GM23248 (cell line): ENCODE results near the gene PPP1R27. TPM values are rescaled to one million over a fixed set of nuclear protein-coding genes. Genes with fewer than 3 reads are reported as not detected.

Experiments
- DNase-seq: peaks from one replicate; pipeline ENCODE4 v3.0.0-alpha.2; 2015
- H2AFZ ChIP-seq: fragments of 200-600 bp; sonication (generic); 2 replicates; pipeline ENCODE4 v1.6.1; 2016; ENCODE audit warnings: antibody characterized with exemption
- H3F3A ChIP-seq: fragments of 200-600 bp; sonication (generic); 2 replicates; pipeline ENCODE4 v1.6.1; 2016; ENCODE audit warnings: mild to moderate bottlenecking, antibody characterized with exemption, mixed run types; ENCODE audit not compliant: insufficient read depth
- H3K27ac ChIP-seq: fragments of 200-600 bp; sonication (generic); 2 replicates; pipeline ENCODE4 v1.5.1; 2016; ENCODE audit warnings: mild to moderate bottlenecking
- H3K27me3 ChIP-seq: fragments of 200-600 bp; sonication (generic); replicated peaks from 2 replicates; pipeline ENCODE4 v1.6.1; 2016; ENCODE audit warnings: mild to moderate bottlenecking; ENCODE audit not compliant: insufficient read depth
- H3K36me3 ChIP-seq: fragments of 200-600 bp; sonication (generic); 2 replicates; pipeline ENCODE4 v1.6.1; 2016; ENCODE audit warnings: low read depth, mild to moderate bottlenecking
- H3K4me1 ChIP-seq: fragments of 200-600 bp; sonication (generic); 2 replicates; pipeline ENCODE4 v1.6.1; 2016; ENCODE audit warnings: mild to moderate bottlenecking; ENCODE audit not compliant: insufficient read depth
- H3K4me2 ChIP-seq: fragments of 200-600 bp; sonication (generic); one replicate; pipeline ENCODE4 v1.6.1; 2016; ENCODE audit warnings: mild to moderate bottlenecking; ENCODE audit not compliant: unreplicated experiment
- H3K4me3 ChIP-seq: fragments of 200-600 bp; sonication (generic); 2 replicates; pipeline ENCODE4 v1.5.1; 2016; ENCODE audit warnings: mild to moderate bottlenecking
- H3K79me2 ChIP-seq: fragments of 200-600 bp; sonication (generic); 2 replicates; pipeline ENCODE4 v1.6.1; 2016; ENCODE audit warnings: mild to moderate bottlenecking; ENCODE audit not compliant: insufficient read depth
- H3K9ac ChIP-seq: fragments of 200-600 bp; sonication (generic); 2 replicates; pipeline ENCODE4 v1.6.1; 2016; ENCODE audit warnings: mild to moderate bottlenecking
- H3K9me2 ChIP-seq: fragments of 200-600 bp; sonication (generic); 2 replicates; pipeline ENCODE4 v1.6.1; 2016; ENCODE audit warnings: mixed run types, mild to moderate bottlenecking, moderate library complexity; ENCODE audit not compliant: insufficient read depth
- H3K9me3 ChIP-seq: fragments of 200-600 bp; sonication (generic); one replicate; pipeline ENCODE4 v1.6.1; 2017; ENCODE audit warnings: low read depth
- H4K20me1 ChIP-seq: fragments of 200-600 bp; sonication (generic); 2 replicates; pipeline ENCODE4 v1.6.0; 2016; ENCODE audit not compliant: insufficient read depth
- EZH2 ChIP-seq: fragments of 200-600 bp; sonication (generic); IDR thresholded peaks from 2 replicates; pipeline ENCODE4 v1.6.1; 2018; ENCODE audit warnings: antibody characterized with exemption, mild to moderate bottlenecking; ENCODE audit not compliant: insufficient read depth, poor library complexity, severe bottlenecking
- EZH2phosphoT487 ChIP-seq: fragments of 200-600 bp; sonication (generic); IDR thresholded peaks from 2 replicates; pipeline ENCODE4 v1.6.1; 2018; ENCODE audit warnings: antibody characterized with exemption, moderate library complexity, mild to moderate bottlenecking, low read depth; ENCODE audit not compliant: insufficient read depth
- WGBS, 2 experiments: methylation state at CpG; one replicate each; pipeline ENCODE4 v1.1.6; 2015 to 2017; ENCODE audit warnings: low lambda C conversion rate in 2 of 2, low coverage in 1 of 2; ENCODE audit errors: missing lambda C conversion rate in 2 of 2; 5-methylcytosine and 5-hydroxymethylcytosine counted together
- in situ Hi-C: fragments of 300-500 bp; cut with MboI; formaldehyde crosslinking; loops from 2 replicates; pipeline ENCODE4 v1.15.0; 2020
- polyA plus RNA-seq: library from polyadenylated mRNA; unstranded; fragments of >200 nt; fragmentation: Nextera tagmentation; extraction: Ambion mirVana; gene quantifications from 2 replicates; pipeline ENCODE4 v1.2.1, GENCODE V29; 2016
- total RNA-seq: library from RNA; depleted of rRNA; stranded (reverse); fragments of >200 nt; shearing (Covaris generic); gene quantifications from 2 replicates; pipeline ENCODE4 v1.2.3, GENCODE V29; 2014

Gene PPP1R27
- total and polyA plus RNA-seq, 2 experiments from 2014 or later: not detected

DNA sequence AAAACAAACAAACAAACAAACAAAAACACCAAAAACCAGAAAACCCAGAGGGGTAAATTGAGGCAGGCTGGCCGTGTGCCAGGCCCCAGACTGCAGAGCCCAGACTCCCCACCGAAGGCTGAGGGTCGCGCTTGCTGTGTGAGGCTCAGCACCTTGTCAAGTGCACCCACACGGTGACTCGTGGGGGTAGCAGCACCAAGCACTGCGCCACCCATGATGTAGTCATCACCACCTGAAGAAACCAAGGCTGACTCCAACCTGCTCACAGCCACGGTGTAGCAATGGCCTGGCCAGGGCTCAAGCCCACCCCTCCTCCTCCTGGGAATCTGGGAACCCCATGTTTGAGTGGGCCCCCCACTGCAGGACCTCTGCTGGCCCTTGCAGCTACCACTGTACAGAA is 13.7 kb downstream of the PPP1R27 start:
- 72 to 74% methylated on average over 8 of the region's 8 CpGs for WGBS, 2 experiments
- H3K9me2 ChIP-seq: no peaks in the 10 kb centered on the region
- H3K27ac ChIP-seq: no peak overlapping the region
- no peak overlapping the region for H3K4me3 ChIP-seq
- no peak for DNase-seq
- no peak overlapping the region for H2AFZ ChIP-seq
- H3K9ac ChIP-seq: no peak overlapping the region
- H3K27me3 ChIP-seq: no peaks in the 10 kb centered on the region
- no peaks in the 10 kb centered on the region for H3F3A ChIP-seq
- no peaks in the 10 kb centered on the region for H3K79me2 ChIP-seq
- no peak for TF ChIP-seq EZH2
- no peaks in the 10 kb centered on the region for H3K9me3 ChIP-seq
- in situ Hi-C loops: no loop called here
- no peaks in the 10 kb centered on the region for H3K4me1 ChIP-seq
- H3K4me2 ChIP-seq: no peak overlapping the region
- no peaks in the 10 kb centered on the region for H3K36me3 ChIP-seq
- H4K20me1 ChIP-seq: no peaks in the 10 kb centered on the region

DNA sequence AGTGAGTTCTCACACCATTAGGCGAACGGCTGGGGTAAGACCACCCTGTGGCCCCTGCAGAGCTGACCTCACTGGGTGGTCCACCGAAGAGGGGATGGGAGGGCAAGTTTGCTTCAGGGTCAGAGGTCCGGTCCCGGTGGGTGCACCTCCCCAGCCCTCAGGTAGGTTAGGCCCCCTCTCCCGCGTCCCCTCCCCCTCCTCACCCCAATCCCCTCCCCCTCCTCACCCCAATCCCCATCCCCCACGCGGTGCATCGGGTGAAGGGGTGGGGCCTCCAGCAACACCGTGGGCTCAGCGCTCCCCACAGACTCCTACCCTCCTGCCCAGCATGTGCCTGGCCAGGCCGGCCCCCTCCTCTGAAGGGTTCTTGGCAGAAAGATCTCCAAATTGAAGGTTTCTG is 15.1 kb downstream of the PPP1R27 start:
- H4K20me1 ChIP-seq: no peaks in the 10 kb centered on the region
- no peak overlapping the region for H3K9ac ChIP-seq
- no peak for TF ChIP-seq EZH2
- no peaks in the 10 kb centered on the region for H3K79me2 ChIP-seq
- no peaks in the 10 kb centered on the region for H3K9me3 ChIP-seq
- no peak overlapping the region for H3K27ac ChIP-seq
- no peak overlapping the region for H2AFZ ChIP-seq
- WGBS, 2 experiments: 33 to 35% methylated on average over 7 to 13 of the region's 13 CpGs
- no peak for DNase-seq
- no peak overlapping the region for H3K4me2 ChIP-seq
- no peak overlapping the region for H3K4me3 ChIP-seq
- no peaks in the 10 kb centered on the region for H3K4me1 ChIP-seq
- no peaks in the 10 kb centered on the region for H3K9me2 ChIP-seq
- no peaks in the 10 kb centered on the region for H3K36me3 ChIP-seq
- H3K27me3 ChIP-seq: no peaks in the 10 kb centered on the region
- no peaks in the 10 kb centered on the region for H3F3A ChIP-seq
- in situ Hi-C loops: no loop called here

DNA sequence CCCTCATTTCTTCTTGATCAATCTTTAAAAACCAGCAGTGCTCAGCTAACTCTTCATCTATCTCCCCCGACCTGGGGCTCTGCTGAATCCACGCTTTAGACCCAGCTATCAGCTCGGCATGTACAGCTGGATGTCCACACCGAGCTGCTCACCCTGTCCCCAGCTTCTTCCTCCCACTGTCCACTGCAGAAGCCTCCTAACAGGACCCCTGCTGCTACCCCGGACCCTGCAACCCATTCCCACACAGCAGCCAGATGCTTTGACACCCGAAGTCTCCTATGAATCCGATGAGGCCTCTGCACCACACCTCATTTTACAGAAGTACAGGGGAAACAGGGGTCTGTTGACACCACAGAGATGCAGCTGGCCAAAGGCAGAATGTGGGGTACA is 17.1 kb downstream of the PPP1R27 start:
- Histone ChIP-seq H4K20me1 (no peaks in the 10 kb centered on the region), H2AFZ (no peak overlapping the region), H3K79me2 (no peaks in the 10 kb centered on the region), H3K9me3 (no peaks in the 10 kb centered on the region), H3K4me1 (no peaks in the 10 kb centered on the region), H3K27ac (no peak overlapping the region), H3K4me3 (no peak overlapping the region), H3K36me3 (no peaks in the 10 kb centered on the region), H3K9me2 (no peaks in the 10 kb centered on the region), H3F3A (no peaks in the 10 kb centered on the region), H3K4me2 (no peak overlapping the region), H3K9ac (no peak overlapping the region), H3K27me3 (no peaks in the 10 kb centered on the region)
- no peak for TF ChIP-seq EZH2
- TF ChIP-seq EZH2phosphoT487: no peak
- DNase-seq: no peak
- in situ Hi-C loops: no loop called here
- 30 to 40% methylated on average over 7 of the region's 7 CpGs for WGBS, 2 experiments

DNA sequence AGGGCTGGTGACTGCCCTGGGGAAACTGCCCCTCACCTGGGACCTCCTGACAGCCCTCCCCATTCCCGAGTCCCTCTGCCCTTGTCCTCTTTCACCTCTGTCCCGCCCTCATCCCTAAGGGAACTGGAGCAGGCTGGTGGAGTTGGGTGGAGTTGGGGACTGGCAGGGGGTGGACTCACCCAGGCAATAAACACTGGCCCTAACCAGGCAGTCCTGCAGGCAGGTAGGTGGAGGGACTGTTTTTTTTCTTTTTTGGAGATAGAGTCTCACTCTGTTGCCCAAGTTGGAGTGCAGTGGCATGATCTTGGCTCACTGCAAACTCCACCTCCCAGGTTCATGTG is 19.2 kb downstream of the PPP1R27 start:
- no peak overlapping the region for H2AFZ ChIP-seq
- H3K27ac ChIP-seq: no peak overlapping the region
- WGBS, 2 experiments: 58 to 60% methylated on average over 2 of the region's 2 CpGs
- no peak for DNase-seq
- H3K27me3 ChIP-seq: peaks cover 7% of the 10 kb centered on the region; the same call in 1 of the 2 replicates
- no peaks in the 10 kb centered on the region for H3K9me3 ChIP-seq
- no peaks in the 10 kb centered on the region for H3F3A ChIP-seq
- H4K20me1 ChIP-seq: no peaks in the 10 kb centered on the region
- H3K4me3 ChIP-seq: no peak overlapping the region
- no peak for TF ChIP-seq EZH2phosphoT487
- TF ChIP-seq EZH2: no peak
- H3K4me1 ChIP-seq: no peaks in the 10 kb centered on the region
- no peaks in the 10 kb centered on the region for H3K9me2 ChIP-seq
- no peak overlapping the region for H3K9ac ChIP-seq
- no peaks in the 10 kb centered on the region for H3K36me3 ChIP-seq
- in situ Hi-C loops: no loop called here
- no peak overlapping the region for H3K4me2 ChIP-seq
- H3K79me2 ChIP-seq: no peaks in the 10 kb centered on the region
